Neural progenitor cell (in vitro differentiated cells): ENCODE measurements around the gene OTUD1. TPM values are rescaled to one million over a fixed set of nuclear protein-coding genes. Genes with fewer than 3 reads are reported as not detected.

Experiments used
- DNase-seq: peaks from one replicate; pipeline ENCODE4 v3.0.0-alpha.2; 2016; ENCODE audit warnings: low spot score
- H2AFZ ChIP-seq: fragments of 200-600 bp; sonication (generic); replicated peaks from 2 replicates; pipeline ENCODE4 v1.6.1; 2016; ENCODE audit warnings: antibody characterized with exemption
- H3F3A ChIP-seq: fragments of 200-600 bp; sonication (generic); 2 replicates; pipeline ENCODE4 v1.6.1; 2016; ENCODE audit warnings: antibody characterized with exemption, low read depth
- H3K27ac ChIP-seq: fragments of 200-600 bp; sonication (generic); 2 replicates; pipeline ENCODE4 v1.5.1; 2016; ENCODE audit warnings: mild to moderate bottlenecking
- H3K27me3 ChIP-seq: fragments of 200-600 bp; sonication (generic); 2 replicates; pipeline ENCODE4 v1.6.1; 2016; ENCODE audit warnings: mild to moderate bottlenecking, moderate library complexity
- H3K36me3 ChIP-seq: fragments of 200-600 bp; sonication (generic); 2 replicates; pipeline ENCODE4 v1.5.1; 2016
- H3K4me1 ChIP-seq: fragments of 200-600 bp; sonication (generic); 2 replicates; pipeline ENCODE4 v1.6.1; 2016; ENCODE audit warnings: mixed run types
- H3K4me2 ChIP-seq: fragments of 200-600 bp; sonication (generic); 2 replicates; pipeline ENCODE4 v1.6.1; 2016
- H3K4me3 ChIP-seq: fragments of 200-600 bp; sonication (generic); 2 replicates; pipeline ENCODE4 v1.5.1; 2016
- H3K79me2 ChIP-seq: fragments of 200-600 bp; sonication (generic); 2 replicates; pipeline ENCODE4 v1.6.1; 2016; ENCODE audit warnings: low read depth
- H3K9ac ChIP-seq: fragments of 200-600 bp; sonication (generic); 2 replicates; pipeline ENCODE4 v1.6.1; 2016
- H3K9me3 ChIP-seq: fragments of 200-600 bp; sonication (generic); 2 replicates; pipeline ENCODE4 v1.5.1; 2016; ENCODE audit warnings: low read depth
- H4K20me1 ChIP-seq: fragments of 200-600 bp; sonication (generic); 2 replicates; pipeline ENCODE4 v1.6.1; 2016; ENCODE audit warnings: low read depth
- H3K27ac Mint-ChIP-seq: 3 replicates; pipeline ENCODE4 v1.8.0; 2021; ENCODE audit warnings: mixed read lengths
- H3K27me3 Mint-ChIP-seq: 2 replicates; pipeline ENCODE4 v1.8.0; 2022; ENCODE audit warnings: low read depth, mild to moderate bottlenecking, inconsistent platforms, moderate library complexity, mixed read lengths; ENCODE audit not compliant: insufficient read depth
- H3K36me3 Mint-ChIP-seq: 3 replicates; pipeline ENCODE4 v1.8.0; 2021; ENCODE audit warnings: mixed read lengths
- H3K4me1 Mint-ChIP-seq: 3 replicates; pipeline ENCODE4 v1.8.0; 2021; ENCODE audit warnings: mixed read lengths
- H3K4me3 Mint-ChIP-seq: 3 replicates; pipeline ENCODE4 v1.8.0; 2021; ENCODE audit warnings: mild to moderate bottlenecking, moderate library complexity, mixed read lengths
- H3K9me3 Mint-ChIP-seq: 3 replicates; pipeline ENCODE4 v1.8.0; 2020; ENCODE audit warnings: mixed read lengths
- CTCF ChIP-seq: fragments of 200-600 bp; sonication (generic); IDR thresholded peaks from 2 replicates; pipeline ENCODE4 v1.5.1; 2017; ENCODE audit warnings: antibody characterized with exemption, mild to moderate bottlenecking
- EZH2 ChIP-seq: fragments of 200-600 bp; sonication (generic); IDR thresholded peaks from 2 replicates; pipeline ENCODE4 v1.6.1; 2017; ENCODE audit warnings: antibody characterized with exemption, mild to moderate bottlenecking, moderate library complexity
- EZH2phosphoT487 ChIP-seq: fragments of 200-600 bp; sonication (generic); IDR thresholded peaks from 2 replicates; pipeline ENCODE4 v1.6.1; 2017; ENCODE audit warnings: antibody characterized with exemption
- microRNA counts: library from miRNA; unstranded; fragments of <30 nt; microRNA quantifications from one replicate; lab custom pipeline; 2016
- microRNA-seq: library from miRNA; unstranded; fragments of <30 nt; microRNA quantifications from one replicate; pipeline ENCODE4, GENCODE V29; 2016
- small RNA-seq: library from RNA; depleted of rRNA; stranded (forward); fragments of <200 nt; gene quantifications from one replicate; pipeline ENCODE3, GENCODE V24; 2015
- total RNA-seq: library from RNA; depleted of rRNA; stranded (reverse); fragments of >200 nt; gene quantifications from 2 replicates; pipeline ENCODE4 v1.2.3, GENCODE V29; 2015; ENCODE audit warnings: low replicate concordance

Gene OTUD1
- total RNA-seq, 1 donor from 2014 or later: 7.9 TPM

GRCh38 chr10:23479798-23480473 lies 41.1 kb downstream of the OTUD1 start:
- no peaks in the 10 kb centered on the region for H3K27me3 ChIP-seq
- H3K36me3 Mint-ChIP-seq: no peaks in the 10 kb centered on the region
- no peak overlapping the region for H3K27ac ChIP-seq
- no peaks in the 10 kb centered on the region for H3K9me3 ChIP-seq
- H2AFZ ChIP-seq: no peak overlapping the region
- no peak overlapping the region for H3K27ac Mint-ChIP-seq
- H3K4me3 ChIP-seq: no peak overlapping the region
- DNase-seq: no peak
- H3K79me2 ChIP-seq: no peaks in the 10 kb centered on the region
- no peaks in the 10 kb centered on the region for H3K9me3 Mint-ChIP-seq
- H4K20me1 ChIP-seq: no peaks in the 10 kb centered on the region
- no peaks in the 10 kb centered on the region for H3K4me1 ChIP-seq
- H3K4me1 Mint-ChIP-seq: peaks cover 6% of the 10 kb centered on the region
- H3K36me3 ChIP-seq: no peaks in the 10 kb centered on the region
- H3K4me2 ChIP-seq: no peak overlapping the region
- no peaks in the 10 kb centered on the region for H3K27me3 Mint-ChIP-seq
- H3K4me3 Mint-ChIP-seq: no peak overlapping the region
- H3K9ac ChIP-seq: no peak overlapping the region
- H3F3A ChIP-seq: no peaks in the 10 kb centered on the region
- no peak for TF ChIP-seq EZH2phosphoT487
- no peak for TF ChIP-seq CTCF
- TF ChIP-seq EZH2: no peak

- Histone ChIP-seq H2AFZ (no peak overlapping the region), H3F3A (no peaks in the 10 kb centered on the region), H3K4me2 (no peak overlapping the region), H3K36me3 (no peaks in the 10 kb centered on the region), H3K27ac (no peak overlapping the region), H4K20me1 (no peaks in the 10 kb centered on the region), H3K4me1 (no peaks in the 10 kb centered on the region), H3K9ac (no peak overlapping the region), H3K9me3 (no peaks in the 10 kb centered on the region), H3K27me3 (no peaks in the 10 kb centered on the region), H3K79me2 (no peaks in the 10 kb centered on the region), H3K4me3 (no peak overlapping the region)
- no peaks in the 10 kb centered on the region for H3K9me3 Mint-ChIP-seq
- no peak for TF ChIP-seq CTCF
- TF ChIP-seq EZH2: no peak
- no peak for TF ChIP-seq EZH2phosphoT487
- peaks cover 5% of the 10 kb centered on the region for H3K4me1 Mint-ChIP-seq
- H3K27ac Mint-ChIP-seq: no peak overlapping the region
- H3K27me3 Mint-ChIP-seq: no peaks in the 10 kb centered on the region
- no peaks in the 10 kb centered on the region for H3K36me3 Mint-ChIP-seq
- no peak overlapping the region for H3K4me3 Mint-ChIP-seq
- DNase-seq: no peak
Measured at GRCh38 chr10:23481363-23481961, 42.6 kb downstream of the OTUD1 start.

- H4K20me1 ChIP-seq: no peaks in the 10 kb centered on the region
- H3K4me1 ChIP-seq: no peaks in the 10 kb centered on the region
- H2AFZ ChIP-seq: no peak overlapping the region
- Mint-ChIP-seq H3K27me3 (peaks cover 4% of the 10 kb centered on the region), H3K4me3 (no peak overlapping the region), H3K4me1 (no peaks in the 10 kb centered on the region), H3K36me3 (no peaks in the 10 kb centered on the region), H3K27ac (no peak overlapping the region), H3K9me3 (peaks cover 2% of the 10 kb centered on the region)
- H3K36me3 ChIP-seq: no peaks in the 10 kb centered on the region
- H3K9me3 ChIP-seq: no peaks in the 10 kb centered on the region
- no peak overlapping the region for H3K4me3 ChIP-seq
- TF ChIP-seq CTCF (no peak), EZH2phosphoT487 (no peak), EZH2 (no peak)
- H3K9ac ChIP-seq: no peak overlapping the region
- H3K79me2 ChIP-seq: no peaks in the 10 kb centered on the region
- H3F3A ChIP-seq: no peaks in the 10 kb centered on the region
- no peak overlapping the region for H3K4me2 ChIP-seq
- DNase-seq: no peak
- no peak overlapping the region for H3K27ac ChIP-seq
- no peaks in the 10 kb centered on the region for H3K27me3 ChIP-seq
Measured at GRCh38 chr10:23490115-23490514, 51.2 kb downstream of the OTUD1 start.

MicroRNA genes within 50 kb of the gene (microRNA counts, 767-probe panel; counts per million panel counts)
- 460 counts per million, percentile 90 among the panel's probes with 10 or more counts for microRNA hsa-miR-1254 (lab: Ali Mortazavi, UCI)

Small RNA genes lying within 50 kb of the gene (microRNA-seq; reads per million reads assigned to microRNA genes)
- gene MIR1254-2: not detected

Small RNA genes lying within 50 kb of the gene (small RNA-seq; reads per million reads assigned to genes)
- not detected for gene MIR1254-2

Other genes with a start within 250 kb of the OTUD1 start
- not detected in 2 replicates for gene PTF1A, start 246.8 kb upstream of the OTUD1 start, total RNA-seq
- not detected in 2 replicates for gene C10orf67, start 94.3 kb upstream of the OTUD1 start, total RNA-seq